BJ (cell line): ENCODE measurements around the gene FXYD5. TPM values are rescaled to one million over a fixed set of nuclear protein-coding genes. Genes with fewer than 3 reads are reported as not detected.
"Not testable (repeated sequence)": the region's sequence is repeated elsewhere in the genome, so short reads cannot be mapped to it uniquely, and the experiment has no call there.

Source experiments
- CTCF ChIA-PET: fragments of 350-600 bp; formaldehyde crosslinking; extraction: SDS; loops from one replicate; lab custom pipeline; 2021; ENCODE audit warnings: antibody characterized with exemption, inconsistent platforms; lab: Yijun Ruan, JAX
- POLR2A ChIA-PET: fragments of 300-600 bp; sonication (Branson Sonifier 250); formaldehyde crosslinking; extraction: SDS; loops from one replicate; lab custom pipeline; 2021; ENCODE audit warnings: antibody characterized with exemption; lab: Charles Lee
- DNase-seq: peaks from one replicate; pipeline ENCODE4 v3.0.0-alpha.2; 2011; ENCODE audit warnings: low read depth
- H3K27me3 ChIP-seq: 2 replicates; pipeline ENCODE4 v1.6.0; 2011; ENCODE audit warnings: low read length; ENCODE audit not compliant: control insufficient read depth, insufficient read depth
- H3K36me3 ChIP-seq: 2 replicates; pipeline ENCODE4 v1.5.1; 2011; ENCODE audit warnings: low read length; ENCODE audit not compliant: control insufficient read depth, insufficient read depth
- H3K4me3 ChIP-seq: 2 replicates; pipeline ENCODE4 v1.5.1; 2011; ENCODE audit warnings: low read depth, mild to moderate bottlenecking, control low read depth, low read length
- polyA plus RNA-seq: library from polyadenylated mRNA; depleted of rRNA; stranded (reverse); fragments of >200 nt; gene quantifications from 2 replicates; pipeline ENCODE4 v1.2.3, GENCODE V29; 2011
- TF ChIP-seq, protein P1 (sequence below): IDR thresholded peaks from 2 replicates; pipeline ENCODE4 v1.5.1; 2011; ENCODE audit warnings: low read depth, mild to moderate bottlenecking, control low read depth, inconsistent platforms, low read length, moderate library complexity; ENCODE audit not compliant: insufficient read depth

Gene FXYD5
- polyA plus RNA-seq, 1 experiment: 332 TPM

DNA sequence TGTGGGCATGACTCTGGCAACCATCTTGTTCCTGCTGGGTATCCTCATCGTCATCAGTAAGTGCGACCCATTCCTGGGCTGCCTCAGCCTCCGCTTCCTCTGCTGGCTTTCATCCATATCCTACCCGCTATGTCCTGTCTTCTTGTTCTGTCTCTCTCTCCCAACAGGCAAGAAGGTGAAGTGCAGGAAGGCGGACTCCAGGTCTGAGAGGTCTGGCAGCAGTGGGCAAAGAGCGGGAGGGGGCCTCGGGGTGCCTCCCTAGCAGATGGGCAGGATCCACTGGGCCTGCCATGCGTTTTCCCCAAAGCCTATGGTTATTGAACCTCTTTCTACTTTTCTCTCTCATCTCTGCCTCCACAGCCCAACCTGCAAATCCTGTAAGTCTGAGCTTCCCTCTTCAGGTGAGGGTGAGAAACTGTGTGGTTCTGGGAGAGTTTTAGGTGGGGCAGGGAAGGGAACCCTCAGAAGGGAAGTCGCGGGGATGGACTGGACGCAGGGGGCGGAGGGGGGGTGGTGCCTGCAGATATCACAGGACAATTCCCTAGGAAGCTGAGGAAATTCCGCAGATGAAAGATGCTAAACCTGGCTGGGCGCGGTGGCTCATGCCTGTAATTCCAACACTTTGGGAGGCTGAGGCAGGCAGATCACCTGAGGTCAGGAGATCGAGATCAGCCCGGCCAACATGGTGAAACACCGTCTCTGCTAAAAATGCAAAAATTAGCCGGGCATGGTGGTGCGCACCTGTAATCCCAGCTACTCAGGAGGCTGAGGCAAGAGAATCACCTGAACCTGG is 3.1 kb upstream of the FXYD5 start:
- no peak for DNase-seq
- ChIA-PET POLR2A (no interaction called here), CTCF (interaction anchor here (5.2 kb wide), 1 partner anchor 9 kb away, joined by 36 read pairs; the partner anchor contains the start of gene FXYD7)
- Histone ChIP-seq H3K27me3 (no peaks in the 10 kb centered on the region), H3K36me3 (no peaks in the 10 kb centered on the region), H3K4me3 (no peak overlapping the region)
- TF ChIP-seq, protein P1, sequence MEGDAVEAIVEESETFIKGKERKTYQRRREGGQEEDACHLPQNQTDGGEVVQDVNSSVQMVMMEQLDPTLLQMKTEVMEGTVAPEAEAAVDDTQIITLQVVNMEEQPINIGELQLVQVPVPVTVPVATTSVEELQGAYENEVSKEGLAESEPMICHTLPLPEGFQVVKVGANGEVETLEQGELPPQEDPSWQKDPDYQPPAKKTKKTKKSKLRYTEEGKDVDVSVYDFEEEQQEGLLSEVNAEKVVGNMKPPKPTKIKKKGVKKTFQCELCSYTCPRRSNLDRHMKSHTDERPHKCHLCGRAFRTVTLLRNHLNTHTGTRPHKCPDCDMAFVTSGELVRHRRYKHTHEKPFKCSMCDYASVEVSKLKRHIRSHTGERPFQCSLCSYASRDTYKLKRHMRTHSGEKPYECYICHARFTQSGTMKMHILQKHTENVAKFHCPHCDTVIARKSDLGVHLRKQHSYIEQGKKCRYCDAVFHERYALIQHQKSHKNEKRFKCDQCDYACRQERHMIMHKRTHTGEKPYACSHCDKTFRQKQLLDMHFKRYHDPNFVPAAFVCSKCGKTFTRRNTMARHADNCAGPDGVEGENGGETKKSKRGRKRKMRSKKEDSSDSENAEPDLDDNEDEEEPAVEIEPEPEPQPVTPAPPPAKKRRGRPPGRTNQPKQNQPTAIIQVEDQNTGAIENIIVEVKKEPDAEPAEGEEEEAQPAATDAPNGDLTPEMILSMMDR: no peak

DNA sequence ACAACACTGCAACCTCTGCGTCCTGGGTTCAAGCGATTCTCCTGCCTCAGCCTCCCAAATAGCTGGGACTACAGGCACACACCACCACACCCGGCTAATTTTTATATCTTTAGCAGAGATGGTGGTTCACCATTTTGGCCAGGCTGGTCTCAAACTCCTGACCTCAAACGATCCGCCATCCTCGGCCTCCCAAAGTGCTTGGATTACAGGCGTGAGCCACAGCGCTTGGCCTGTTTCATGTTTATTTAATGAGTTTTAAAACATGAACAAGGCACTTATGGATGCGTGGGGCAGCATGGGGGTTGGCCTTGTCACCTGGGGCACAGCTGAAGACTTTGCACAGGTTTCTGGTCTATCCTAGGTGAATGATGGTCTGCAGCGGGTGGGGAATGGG is 1.4 kb upstream of the FXYD5 start:
- DNase-seq, H3K36me3 ChIP-seq, H3K27me3 ChIP-seq, POLR2A ChIA-PET, H3K4me3 ChIP-seq: not testable (repeated sequence)
- CTCF ChIA-PET: interaction anchor here (0.9 to 5.2 kb wide), 6 partner anchors 9 to 25 kb away, joined by 5 to 36 read pairs (median 8); partner anchors contain the start of genes FXYD7 and LGI4

- POLR2A ChIA-PET: no interaction called here
- TF ChIP-seq, protein P1: peak; percentile 78
Observed at GRCh38 chr19:35153701-35154524, 622 bp upstream of the FXYD5 start.

GRCh38 chr19:35155441-35155840 is 906 bp downstream of the FXYD5 start:
- ChIA-PET POLR2A (no interaction called here), CTCF (interaction anchor here (5.2 kb wide), 1 partner anchor 13 kb away, joined by 36 read pairs; the partner anchor contains the start of gene FXYD7)
- Histone ChIP-seq H3K4me3 (peak overlapping the region; percentile 84), H3K36me3 (peaks cover 9% of the 10 kb centered on the region), H3K27me3 (no peaks in the 10 kb centered on the region)
- TF ChIP-seq, protein P1: no peak
- no peak for DNase-seq

More at GRCh38 chr19:35153701-35154524, 622 bp upstream of the FXYD5 start:
- no peaks in the 10 kb centered on the region for H3K27me3 ChIP-seq
- no peak for DNase-seq
- H3K36me3 ChIP-seq: peaks cover 2% of the 10 kb centered on the region
- peak overlapping the region; percentile 84 for H3K4me3 ChIP-seq
- CTCF ChIA-PET: interaction anchor here (0.6 to 5.2 kb wide), 13 partner anchors 9 to 634 kb away, joined by 3 to 36 read pairs (median 5); partner anchors contain the start of genes FXYD7 and LGI4

DNA sequence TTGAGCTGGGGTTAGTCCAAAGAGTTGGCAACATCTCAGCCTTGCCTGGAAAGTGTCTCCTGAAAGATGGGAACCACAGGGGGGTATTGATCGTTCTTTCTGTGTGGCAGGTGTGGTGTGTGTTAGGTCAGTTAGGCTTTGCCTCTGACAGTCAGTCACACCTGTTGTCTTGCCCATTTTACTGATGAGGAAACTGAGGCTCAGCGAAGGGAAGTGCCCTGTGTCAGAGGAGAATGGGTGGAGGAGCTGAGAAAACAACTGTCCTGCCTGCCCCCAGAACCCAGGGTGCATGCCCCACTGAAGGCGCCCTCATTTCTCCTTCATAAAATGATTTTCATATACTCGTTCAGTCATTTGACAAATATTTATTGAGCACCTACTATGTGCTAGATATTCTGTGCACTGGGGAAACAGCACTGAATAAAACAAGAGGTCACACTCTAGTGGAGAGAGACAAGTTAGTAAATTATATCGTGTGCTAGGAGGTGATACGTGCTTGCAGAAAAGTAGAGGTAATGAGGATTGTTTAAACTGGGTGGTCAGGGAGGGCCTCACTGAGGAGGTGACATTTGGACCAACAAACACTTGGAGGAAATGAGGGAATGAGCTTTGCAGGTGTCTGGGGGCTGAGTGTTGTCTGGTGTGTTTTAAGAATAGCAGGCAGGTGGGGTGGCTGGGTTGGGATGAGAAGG is 1.6 kb downstream of the FXYD5 start:
- no peak for DNase-seq
- POLR2A ChIA-PET: no interaction called here
- CTCF ChIA-PET: no interaction called here
- Histone ChIP-seq H3K36me3 (peaks cover 9% of the 10 kb centered on the region), H3K27me3 (no peaks in the 10 kb centered on the region), H3K4me3 (peak overlapping the region; percentile 84)
- TF ChIP-seq, protein P1: no peak
